HG03095 (cell line): ENCODE results near the gene OXSR1.

Experiments used
- ATAC-seq: cut with Tn5 transposase; IDR thresholded peaks from one replicate; pipeline ENCODE4 v1.9.1; 2021; ENCODE audit warnings: moderate library complexity; ENCODE audit not compliant: unreplicated experiment

Gene OXSR1

GRCh38 chr3:38297947-38298711 lies 132.8 kb downstream of the OXSR1 start:
- ATAC-seq = no peak
